B cell (primary cell): ENCODE results near the gene CELF4. TPM values are rescaled to one million over a fixed set of nuclear protein-coding genes. Genes with fewer than 3 reads are reported as not detected.

Experiments used
- ATAC-seq: fragments of 200-7000 bp; cut with Tn5 transposase; one replicate; pipeline ENCODE4 v1.10.0; 2021; ENCODE audit warnings: low read depth, mild to moderate bottlenecking, moderate number of reproducible peaks, moderate library complexity
- CTCF ChIA-PET: fragments of 350-600 bp; sonication (Branson Sonifier 250); formaldehyde crosslinking; loops from one replicate; lab custom pipeline; 2021; ENCODE audit warnings: antibody characterized with exemption, inconsistent platforms; lab: Charles Lee
- POLR2A ChIA-PET: fragments of 350-600 bp; sonication (Branson Sonifier 250); formaldehyde crosslinking; loops from one replicate; lab custom pipeline; 2021; ENCODE audit warnings: antibody characterized with exemption; lab: Charles Lee
- DNase-seq: peaks from one replicate; pipeline ENCODE4 v3.0.0; 2013
- H2AFZ ChIP-seq: 2 replicates; pipeline ENCODE4 v1.6.1; 2012; ENCODE audit warnings: mild to moderate bottlenecking, low read depth, low read length; ENCODE audit not compliant: insufficient read depth, poor library complexity, severe bottlenecking
- H3K27ac ChIP-seq, 2 donors: 1 replicate in 1 of 2; 2 replicates in 1 of 2; pipeline ENCODE4 v1.5.1; 2012 to 2013; ENCODE audit warnings: low read length in 2 of 2, mild to moderate bottlenecking in 2 of 2, moderate library complexity in 1 of 2
- H3K27me3 ChIP-seq, 4 experiments: fragments of 200-600 bp in 1 of 4; sonication (generic) in 1 of 4; replicated peaks in 1 of 4; 1 replicate in 2 of 4; 2 replicates in 2 of 4; pipeline versions ENCODE4 v1.6.1 to v1.7.0; 2013 to 2016; ENCODE audit warnings: low read length in 3 of 4, mild to moderate bottlenecking in 2 of 4, mixed read lengths in 1 of 4, moderate library complexity in 1 of 4; ENCODE audit not compliant: insufficient read depth in 4 of 4, control insufficient read depth in 3 of 4; ENCODE audit errors: control extremely low read depth in 1 of 4
- H3K36me3 ChIP-seq, 2 experiments: replicated peaks in 1 of 2; 1 replicate in 1 of 2; 2 replicates in 1 of 2; pipeline versions ENCODE4 v1.6.1 to v1.7.1; 2013; ENCODE audit warnings: low read length in 1 of 2; ENCODE audit not compliant: insufficient read depth in 2 of 2, control insufficient read depth in 1 of 2; ENCODE audit errors: control extremely low read depth in 1 of 2, extremely low read depth in 1 of 2
- H3K4me1 ChIP-seq, 2 donors: fragments of 200-600 bp in 1 of 2; sonication (generic) in 1 of 2; 1 replicate in 1 of 2; 2 replicates in 1 of 2; pipeline versions ENCODE4 v1.5.1 to v1.6.1; 2013 to 2017; ENCODE audit warnings: low read length in 2 of 2; ENCODE audit not compliant: control insufficient read depth in 2 of 2, insufficient read depth in 2 of 2
- H3K4me2 ChIP-seq: replicated peaks from 2 replicates; pipeline ENCODE3; 2012; ENCODE audit warnings: mild to moderate bottlenecking, low read depth, low read length; ENCODE audit not compliant: poor library complexity, severe bottlenecking
- H3K4me3 ChIP-seq, 5 experiments: fragments of 200-600 bp in 1 of 5; sonication (generic) in 1 of 5; 1 replicate in 3 of 5; 2 replicates in 2 of 5; pipeline versions ENCODE4 v1.5.1 to v1.7.0; 2011 to 2016; ENCODE audit warnings: low read length in 4 of 5, mild to moderate bottlenecking in 4 of 5, low read depth in 2 of 5, control low read depth in 1 of 5, moderate library complexity in 1 of 5; ENCODE audit not compliant: insufficient read depth in 1 of 5; ENCODE audit errors: control extremely low read depth in 1 of 5, extremely low read depth in 1 of 5
- H3K79me2 ChIP-seq: fragments of 200-600 bp; sonication (generic); one replicate; pipeline ENCODE4 v1.6.0; 2016; ENCODE audit warnings: low read length; ENCODE audit not compliant: control insufficient read depth, insufficient read depth
- H3K9ac ChIP-seq: fragments of 200-600 bp; sonication (generic); 2 replicates; pipeline ENCODE4 v1.6.1; 2017; ENCODE audit warnings: mild to moderate bottlenecking, low read length, moderate library complexity
- H3K9me3 ChIP-seq, 3 donors: one replicate each; pipeline versions ENCODE4 v1.6.1 to v1.7.1; 2013; ENCODE audit warnings: low read length in 2 of 3; ENCODE audit not compliant: control insufficient read depth in 2 of 3, insufficient read depth in 1 of 3; ENCODE audit errors: control extremely low read depth in 1 of 3
- H4K20me1 ChIP-seq: 2 replicates; pipeline ENCODE4 v1.6.0; 2012; ENCODE audit warnings: mild to moderate bottlenecking, low read length; ENCODE audit not compliant: insufficient read depth, control insufficient read depth, poor library complexity, severe bottlenecking
- H3K27ac Mint-ChIP-seq: one replicate; pipeline ENCODE4 v1.8.0; 2021; ENCODE audit warnings: mixed read lengths
- H3K27me3 Mint-ChIP-seq: one replicate; pipeline ENCODE4 v1.8.0; 2021; ENCODE audit warnings: mixed read lengths
- H3K4me1 Mint-ChIP-seq: one replicate; pipeline ENCODE4 v1.8.0; 2021; ENCODE audit warnings: mixed read lengths
- H3K4me3 Mint-ChIP-seq: one replicate; pipeline ENCODE4 v1.8.0; 2021; ENCODE audit warnings: mixed read lengths
- H3K9me3 Mint-ChIP-seq: one replicate; pipeline ENCODE4 v1.8.0; 2022; ENCODE audit warnings: mixed read lengths; ENCODE audit not compliant: insufficient read depth
- CTCF ChIP-seq: fragments of 200-600 bp; IDR thresholded peaks from one replicate; pipeline ENCODE4 v1.8.0; 2022; ENCODE audit warnings: antibody characterized with exemption, mild to moderate bottlenecking
- EZH2 ChIP-seq: IDR thresholded peaks from 2 replicates; pipeline ENCODE4 v1.6.1; 2012; ENCODE audit warnings: borderline replicate concordance, low read depth, mild to moderate bottlenecking, moderate library complexity, low read length; ENCODE audit not compliant: insufficient read depth, poor library complexity, severe bottlenecking
- WGBS: methylation state at CpG from one replicate; pipeline ENCODE4 v1.1.5; 2013; ENCODE audit warnings: missing lambda C conversion rate; ENCODE audit not compliant: insufficient coverage; 5-methylcytosine and 5-hydroxymethylcytosine counted together
- intact Hi-C: fragments of 100-400 bp; cut with micrococcal nuclease; formaldehyde crosslinking; loops from one replicate; pipeline ENCODE4 v1.10.0; 2022
- polyA plus RNA-seq: library from polyadenylated mRNA; depleted of rRNA; stranded (reverse); fragments of >200 nt; gene quantifications from 2 replicates; pipeline ENCODE4 v1.2.3, GENCODE V29; 2012
- total RNA-seq, 2 donors: library from RNA; stranded (reverse); fragments of 120-200 nt in 1 of 2; gene quantifications; 1 replicate in 1 of 2; 2 replicates in 1 of 2; pipeline versions ENCODE4 v1.2.3 to v1.2.4, GENCODE V29; 2013 to 2022

The CELF4 gene
- total and polyA plus RNA-seq, 2 donors (not counting 1 experiment from before 2014, with no cell fraction given), result not detected

GRCh38 chr18:37492952-37493351 lies 72.6 kb downstream of the CELF4 start:
- Histone ChIP-seq H3K4me1 (no peaks in the 10 kb centered on the region), H3K9ac (no peak overlapping the region), H4K20me1 (no peaks in the 10 kb centered on the region), H3K4me2 (no peak overlapping the region), H3K9me3 (peaks cover 0 to 24% (median 0%) of the 10 kb centered on the region in 3 donors), H3K79me2 (no peaks in the 10 kb centered on the region), H2AFZ (no peak overlapping the region), H3K27me3 (peaks cover 0 to 18% (median 1%) of the 10 kb centered on the region in 4 experiments), H3K4me3 (no peak overlapping the region), H3K27ac (no peak overlapping the region), H3K36me3 (no peaks in the 10 kb centered on the region)
- H3K9me3 Mint-ChIP-seq, result no peaks in the 10 kb centered on the region
- ATAC-seq, result no peak
- H3K4me3 Mint-ChIP-seq, result no peak overlapping the region
- CTCF ChIA-PET, result no interaction called here
- no peaks in the 10 kb centered on the region for H3K4me1 Mint-ChIP-seq
- peaks cover 26% of the 10 kb centered on the region for H3K27me3 Mint-ChIP-seq
- TF ChIP-seq CTCF (no peak), EZH2 (no peak)
- DNase-seq, result no peak
- intact Hi-C loops, result no loop called here
- POLR2A ChIA-PET, result no interaction called here
- no peak overlapping the region for H3K27ac Mint-ChIP-seq
- 17% methylated on average over 1 of the region's 1 CpG for WGBS

- H3K27ac Mint-ChIP-seq, result no peak overlapping the region
- H3K36me3 ChIP-seq, result no peaks in the 10 kb centered on the region
- peaks cover 0 to 30% (median 0%) of the 10 kb centered on the region in 3 donors for H3K9me3 ChIP-seq
- H3K4me2 ChIP-seq, result no peak overlapping the region
- WGBS, result 81% methylated on average over 6 of the region's 10 CpGs
- H3K4me1 Mint-ChIP-seq, result peaks cover under 1% of the 10 kb centered on the region
- no peak overlapping the region for H3K4me3 Mint-ChIP-seq
- H3K27me3 Mint-ChIP-seq, result peaks cover 39% of the 10 kb centered on the region
- no peaks in the 10 kb centered on the region for H4K20me1 ChIP-seq
- H3K9me3 Mint-ChIP-seq, result no peaks in the 10 kb centered on the region
- POLR2A ChIA-PET, result no interaction called here
- ATAC-seq (no peak), DNase-seq (no peak)
- H2AFZ ChIP-seq, result no peak overlapping the region
- H3K79me2 ChIP-seq, result no peaks in the 10 kb centered on the region
- no peak for TF ChIP-seq CTCF
- H3K27ac ChIP-seq, result no peak overlapping the region
- peaks cover 0 to 32% (median 7%) of the 10 kb centered on the region in 4 experiments for H3K27me3 ChIP-seq
- H3K9ac ChIP-seq, result no peak overlapping the region
- CTCF ChIA-PET, result no interaction called here
- no peaks in the 10 kb centered on the region for H3K4me1 ChIP-seq
- intact Hi-C loops, result no loop called here
- no peak overlapping the region for H3K4me3 ChIP-seq
These were observed 74.1 kb downstream of the CELF4 start for GRCh38 chr18:37491526-37491925.
